Loucy (cell line): ENCODE results near the gene MTHFS.
"Not testable (repeated sequence)": the region's sequence is repeated elsewhere in the genome, so short reads cannot be mapped to it uniquely, and the experiment has no call there.

Source experiments
- H2AFZ ChIP-seq: fragments of 200-600 bp; sonication (generic); 2 replicates; pipeline ENCODE4 v1.6.0; 2016; ENCODE audit warnings: antibody characterized with exemption, mild to moderate bottlenecking, low read length, moderate library complexity
- H3F3A ChIP-seq: fragments of 200-600 bp; 2 replicates; pipeline ENCODE4 v1.6.0; 2016; ENCODE audit warnings: antibody characterized with exemption, low read depth, mild to moderate bottlenecking
- H3K27me3 ChIP-seq: fragments of 200-600 bp; sonication (generic); 2 replicates; pipeline ENCODE4 v1.6.1; 2014; ENCODE audit warnings: low read length, mild to moderate bottlenecking; ENCODE audit not compliant: insufficient read depth, poor library complexity, severe bottlenecking
- H3K36me3 ChIP-seq: fragments of 200-600 bp; sonication (generic); 2 replicates; pipeline ENCODE4 v1.6.1; 2016; ENCODE audit warnings: low read length; ENCODE audit not compliant: insufficient read depth
- H3K4me1 ChIP-seq: fragments of 200-600 bp; sonication (generic); 2 replicates; pipeline ENCODE4 v1.5.1; 2014; ENCODE audit warnings: low read length, mild to moderate bottlenecking; ENCODE audit not compliant: insufficient read depth, poor library complexity, severe bottlenecking
- H3K4me2 ChIP-seq: fragments of 200-600 bp; sonication (generic); 2 replicates; pipeline ENCODE4 v1.6.0; 2014; ENCODE audit warnings: antibody characterized with exemption, low read length, low read depth, mild to moderate bottlenecking; ENCODE audit not compliant: poor library complexity, severe bottlenecking
- H3K4me3 ChIP-seq: fragments of 200-600 bp; sonication (generic); 2 replicates; pipeline ENCODE4 v1.5.1; 2014; ENCODE audit warnings: low read length, mild to moderate bottlenecking, mixed read lengths; ENCODE audit not compliant: poor library complexity, severe bottlenecking
- H3K79me2 ChIP-seq: fragments of 200-600 bp; sonication (generic); 2 replicates; pipeline ENCODE4 v1.6.1; 2014; ENCODE audit warnings: low read length; ENCODE audit not compliant: insufficient read depth
- H3K9ac ChIP-seq: fragments of 200-600 bp; sonication (generic); 2 replicates; pipeline ENCODE4 v1.6.0; 2014; ENCODE audit warnings: mild to moderate bottlenecking, low read depth, low read length, moderate library complexity; ENCODE audit not compliant: poor library complexity, severe bottlenecking
- H3K9me2 ChIP-seq: fragments of 200-600 bp; sonication (generic); replicated peaks from 2 replicates; pipeline ENCODE4 v1.6.1; 2016; ENCODE audit warnings: low read depth, low read length, mixed read lengths
- H3K9me3 ChIP-seq: fragments of 200-600 bp; sonication (generic); 2 replicates; pipeline ENCODE4 v1.6.1; 2014; ENCODE audit warnings: mild to moderate bottlenecking, antibody characterized with exemption, low read length, low read depth; ENCODE audit not compliant: insufficient read depth
- H4K20me1 ChIP-seq: fragments of 200-600 bp; sonication (generic); 2 replicates; pipeline ENCODE4 v1.6.0; 2014; ENCODE audit warnings: antibody characterized with exemption, low read length, mild to moderate bottlenecking; ENCODE audit not compliant: insufficient read depth, poor library complexity, severe bottlenecking
- CTCF ChIP-seq: fragments of 200-600 bp; sonication (generic); conservative IDR thresholded peaks from 2 replicates; pipeline ENCODE4 v1.5.1; 2014; ENCODE audit warnings: mild to moderate bottlenecking, antibody characterized with exemption, low read length
- EZH2phosphoT487 ChIP-seq: fragments of 200-600 bp; IDR thresholded peaks from 2 replicates; pipeline ENCODE4 v1.6.1; 2018; ENCODE audit warnings: antibody characterized with exemption, mild to moderate bottlenecking, moderate library complexity, borderline replicate concordance

MTHFS gene

GRCh38 chr15:79914728-79915127 lies 17.9 kb upstream of the MTHFS start:
- H3F3A ChIP-seq: peaks cover 6% of the 10 kb centered on the region; the same call in 1 of the 2 replicates
- no peak overlapping the region for H3K4me3 ChIP-seq
- no peaks in the 10 kb centered on the region for H3K9me2 ChIP-seq
- no peaks in the 10 kb centered on the region for H3K4me1 ChIP-seq
- H3K27me3 ChIP-seq: no peaks in the 10 kb centered on the region
- H3K79me2 ChIP-seq: peaks cover 9% of the 10 kb centered on the region
- no peak overlapping the region for H3K9ac ChIP-seq
- H2AFZ ChIP-seq: no peak overlapping the region
- H3K9me3 ChIP-seq: peaks cover 13% of the 10 kb centered on the region; the same call in 1 of the 2 replicates
- H3K36me3 ChIP-seq: no peaks in the 10 kb centered on the region
- no peaks in the 10 kb centered on the region for H4K20me1 ChIP-seq
- H3K4me2 ChIP-seq: no peak overlapping the region
- TF ChIP-seq EZH2phosphoT487 (no peak), CTCF (no peak)

GRCh38 chr15:79909556-79910335 lies 12.9 kb upstream of the MTHFS start:
- H3K79me2 ChIP-seq, H3K4me2 ChIP-seq, H3K4me1 ChIP-seq, H3F3A ChIP-seq, H2AFZ ChIP-seq, H3K9me2 ChIP-seq, H3K9me3 ChIP-seq, H3K4me3 ChIP-seq, H3K27me3 ChIP-seq, H3K9ac ChIP-seq, H4K20me1 ChIP-seq, H3K36me3 ChIP-seq: not testable (repeated sequence)

GRCh38 chr15:79904271-79904670 lies 7.5 kb upstream of the MTHFS start:
- Histone ChIP-seq H3K9me2 (no peaks in the 10 kb centered on the region), H3F3A (no peaks in the 10 kb centered on the region; the same call in 1 of the 2 replicates), H3K4me2 (no peak overlapping the region), H4K20me1 (no peaks in the 10 kb centered on the region), H3K9ac (no peak overlapping the region), H3K4me3 (no peak overlapping the region), H3K27me3 (no peaks in the 10 kb centered on the region), H2AFZ (no peak overlapping the region), H3K36me3 (no peaks in the 10 kb centered on the region), H3K79me2 (no peaks in the 10 kb centered on the region), H3K9me3 (peaks cover under 1% of the 10 kb centered on the region; the same call in 1 of the 2 replicates), H3K4me1 (peaks cover 6% of the 10 kb centered on the region)
- TF ChIP-seq CTCF: no peak

GRCh38 chr15:79903626-79904025 lies 6.8 kb upstream of the MTHFS start:
- H3K9ac ChIP-seq: no peak overlapping the region
- no peaks in the 10 kb centered on the region for H3K9me2 ChIP-seq
- TF ChIP-seq EZH2phosphoT487 (no peak), CTCF (no peak)
- H3K36me3 ChIP-seq: no peaks in the 10 kb centered on the region
- no peak overlapping the region for H2AFZ ChIP-seq
- no peaks in the 10 kb centered on the region for H3K9me3 ChIP-seq
- H3K4me1 ChIP-seq: peaks cover 8% of the 10 kb centered on the region
- no peak overlapping the region for H3K4me3 ChIP-seq
- no peaks in the 10 kb centered on the region; the same call in 1 of the 2 replicates for H3F3A ChIP-seq
- H3K4me2 ChIP-seq: no peak overlapping the region
- no peaks in the 10 kb centered on the region for H3K79me2 ChIP-seq
- H4K20me1 ChIP-seq: no peaks in the 10 kb centered on the region
- no peaks in the 10 kb centered on the region for H3K27me3 ChIP-seq
